GM18505 (cell line): ENCODE measurements around the gene DLX5.

Experiments
- ATAC-seq: cut with Tn5 transposase; IDR thresholded peaks from one replicate; pipeline ENCODE4 v1.9.1; 2021; ENCODE audit not compliant: unreplicated experiment
- POLR2A ChIP-seq: IDR thresholded peaks from 4 replicates; pipeline ENCODE4 v1.6.1; 2011; ENCODE audit warnings: borderline replicate concordance; ENCODE audit not compliant: insufficient read depth, insufficient read length; ENCODE audit errors: extremely low read depth

The DLX5 gene

DNA sequence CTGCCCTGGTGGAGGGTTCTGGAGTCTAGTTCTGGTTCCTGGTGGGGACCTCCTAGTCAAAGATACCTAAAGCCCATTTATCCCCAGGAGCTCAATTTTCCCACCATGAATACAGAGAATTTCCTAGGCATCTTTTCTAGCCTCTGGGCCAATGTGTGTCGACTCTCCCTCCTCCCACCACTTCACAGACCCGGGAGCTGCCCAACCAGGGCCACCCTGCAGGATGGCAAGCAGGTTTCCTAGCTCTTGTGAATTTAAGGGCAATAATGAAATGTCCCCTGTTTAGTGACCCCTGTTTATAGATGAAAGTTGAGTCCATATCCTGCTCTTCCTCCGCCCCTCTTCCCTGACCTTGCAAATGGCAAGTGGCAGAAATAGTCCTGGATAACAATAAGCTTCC, 9.4 kb downstream of the DLX5 start:
- no peak for TF ChIP-seq POLR2A
- ATAC-seq: no peak

DNA sequence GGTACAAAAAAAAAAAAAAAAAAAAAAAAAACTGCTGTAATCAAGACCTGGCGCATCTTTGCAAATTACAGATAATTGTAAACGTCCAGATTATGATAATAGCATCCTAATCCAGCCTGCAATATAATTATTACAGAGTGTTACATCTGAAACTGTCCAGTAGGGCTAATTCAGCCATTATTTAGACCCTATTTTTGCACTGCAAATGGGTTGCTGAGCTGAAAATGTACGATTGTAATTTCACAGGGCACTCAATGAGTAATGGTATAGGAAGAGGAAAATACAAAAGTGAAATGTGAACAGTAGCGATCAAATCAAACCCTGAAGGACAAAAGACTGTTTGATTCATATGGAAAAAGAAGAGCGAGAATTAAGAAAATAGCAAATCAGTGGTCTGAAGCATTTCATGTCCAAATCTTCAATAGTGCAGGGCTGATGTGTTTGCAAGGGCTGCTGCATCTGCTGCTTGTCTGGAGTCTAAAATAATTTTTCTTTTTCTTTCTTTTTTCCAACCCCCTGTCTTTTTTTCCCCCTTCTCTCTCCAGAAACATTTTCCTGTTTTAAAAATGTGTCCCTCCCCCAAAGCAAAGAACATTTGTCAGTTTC, 10.4 kb downstream of the DLX5 start:
- ATAC-seq: no peak
- no peak for TF ChIP-seq POLR2A

DNA sequence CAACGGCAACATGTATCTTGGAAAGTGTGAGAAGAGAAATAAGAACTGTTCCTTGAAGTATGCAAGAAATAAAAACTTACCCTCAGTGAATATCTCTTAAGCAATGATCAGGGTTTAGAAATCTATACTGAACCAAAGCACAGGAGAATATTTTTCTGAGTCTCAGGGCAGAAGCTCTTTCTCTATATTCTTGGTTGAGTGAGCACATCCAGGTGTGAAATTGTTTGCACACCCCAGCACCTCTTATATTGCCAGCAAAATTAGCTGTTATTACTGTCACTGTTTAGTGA, 10.8 kb downstream of the DLX5 start:
- TF ChIP-seq POLR2A: no peak
- ATAC-seq: no peak

DNA sequence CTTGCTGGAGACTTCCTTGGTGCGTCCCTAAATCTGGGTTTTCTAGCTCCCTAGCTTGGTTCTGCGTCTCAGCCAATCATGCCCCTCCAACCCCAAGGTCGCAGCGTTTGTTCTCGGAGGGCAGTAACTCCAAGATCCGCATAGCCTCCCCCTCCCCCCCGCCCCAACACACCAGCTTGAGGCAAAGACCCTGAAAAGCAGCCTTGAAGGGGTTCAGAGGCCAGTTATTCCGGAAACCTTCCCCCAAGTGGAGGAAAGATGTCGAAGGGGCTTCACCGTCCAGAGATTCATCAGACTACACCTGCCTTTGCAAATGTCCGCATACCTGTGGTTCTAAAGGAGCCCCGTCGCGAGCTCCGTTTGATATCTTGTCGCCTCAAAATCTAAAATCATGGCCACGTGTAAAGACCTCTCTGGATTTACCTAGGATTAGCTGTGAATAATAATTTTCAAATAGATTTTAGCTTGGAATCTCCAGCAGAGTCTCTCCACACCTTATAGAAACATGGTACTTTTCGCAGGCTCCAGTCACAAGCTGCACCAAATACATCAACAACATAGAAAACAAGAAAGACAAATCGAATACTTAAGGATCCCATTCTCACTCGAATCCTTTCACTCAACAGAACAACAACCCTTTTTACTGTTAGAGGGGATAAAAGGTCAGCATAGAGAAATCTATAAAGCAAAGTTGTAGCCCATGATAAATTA, 11.3 kb downstream of the DLX5 start:
- ATAC-seq: no peak
- TF ChIP-seq POLR2A: no peak

DNA sequence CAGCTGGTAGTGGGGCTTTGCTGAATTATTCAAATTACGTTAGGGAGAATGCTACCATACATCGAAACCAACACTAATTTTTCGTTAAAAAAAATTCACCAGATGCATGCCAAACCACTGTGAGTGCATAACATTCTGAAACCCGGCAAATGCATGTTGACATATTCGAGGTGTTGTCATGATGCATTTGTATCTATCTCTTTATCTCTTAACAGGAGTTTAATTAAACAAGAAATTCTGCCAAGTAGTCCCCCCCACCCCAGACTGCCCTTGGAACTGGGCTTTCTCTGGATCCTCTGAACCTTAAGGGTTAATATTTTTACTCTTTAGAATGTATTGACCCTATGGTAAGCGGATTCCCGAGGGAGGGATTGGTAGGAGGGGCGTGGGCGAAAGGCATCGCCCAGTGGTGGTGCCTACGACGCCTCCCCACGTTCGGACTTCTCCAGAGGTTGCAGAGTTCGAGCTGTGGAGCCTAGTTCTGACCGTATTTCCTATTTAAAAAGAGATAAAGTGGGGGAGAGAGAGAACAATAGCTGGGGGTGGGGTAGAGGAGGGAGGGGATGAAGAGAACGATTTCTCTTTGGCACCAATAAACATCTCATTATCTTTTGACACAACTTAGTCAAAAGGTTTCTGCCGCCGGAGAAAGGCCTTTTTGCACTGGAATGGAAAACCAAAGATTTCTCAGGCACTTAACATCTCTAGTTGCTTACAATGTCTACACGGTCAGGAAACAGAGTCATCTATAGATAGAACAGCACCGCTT, 12.1 kb downstream of the DLX5 start:
- TF ChIP-seq POLR2A: no peak

DNA sequence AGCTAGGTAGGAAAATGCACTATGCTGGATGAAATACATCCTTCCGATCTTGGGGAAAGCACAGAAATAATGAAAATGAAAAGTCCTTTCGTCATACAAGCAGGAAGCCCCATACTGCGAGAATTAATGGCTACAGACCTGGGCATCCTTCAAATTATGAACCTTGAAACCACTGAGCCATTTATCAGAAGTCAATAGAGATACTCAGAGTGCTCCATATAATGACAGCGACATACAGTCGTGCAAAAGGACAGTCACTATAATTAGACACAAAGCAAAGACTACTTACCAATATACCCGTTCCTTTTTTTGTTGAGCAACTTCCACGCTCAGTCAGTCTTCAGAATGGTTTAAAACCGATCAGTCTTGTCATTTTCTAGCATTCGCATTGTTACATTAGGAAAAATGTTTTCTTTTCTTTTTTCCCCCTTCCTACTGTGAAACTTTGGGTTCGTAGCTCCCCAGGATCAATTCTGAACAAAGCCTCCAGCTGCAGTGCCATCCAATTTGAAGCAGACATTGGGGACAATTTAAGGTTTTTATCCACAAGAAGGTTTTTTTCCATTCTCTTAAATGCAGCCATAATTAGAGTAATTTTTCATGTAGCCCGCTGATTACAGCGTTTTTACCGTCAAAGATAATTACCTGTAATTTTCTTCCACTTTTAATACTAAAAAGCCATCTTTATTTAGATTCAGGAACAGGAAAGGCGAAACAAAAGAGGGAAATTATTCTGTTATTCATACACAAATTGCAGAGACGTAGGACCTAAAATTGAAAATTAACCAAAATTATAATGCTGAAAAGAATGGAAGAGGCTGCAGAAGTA, 12.9 kb downstream of the DLX5 start:
- no peak for ATAC-seq
- no peak for TF ChIP-seq POLR2A

More for the DNA sequence above, 12.1 kb downstream of the DLX5 start:
- no peak for ATAC-seq

DNA sequence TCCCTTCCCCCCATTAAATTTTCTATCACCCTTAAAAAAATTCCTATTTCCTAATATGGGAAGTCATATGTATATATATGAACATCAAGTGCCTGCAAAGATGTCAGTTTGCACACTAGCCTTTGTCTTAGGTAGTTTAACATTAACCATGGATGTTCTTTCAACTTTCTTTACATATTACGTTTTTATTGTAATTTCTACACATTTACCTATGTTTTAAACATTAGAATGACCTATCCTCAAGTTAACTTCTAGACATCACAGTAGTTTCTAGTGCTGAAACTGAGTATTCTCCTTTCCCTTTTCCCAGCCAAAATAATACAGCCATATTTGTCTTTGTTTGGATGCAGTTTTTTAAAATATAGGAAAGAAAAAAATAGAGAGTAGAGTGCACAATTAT, 13.5 kb downstream of the DLX5 start:
- ATAC-seq: no peak
- TF ChIP-seq POLR2A: no peak

DNA sequence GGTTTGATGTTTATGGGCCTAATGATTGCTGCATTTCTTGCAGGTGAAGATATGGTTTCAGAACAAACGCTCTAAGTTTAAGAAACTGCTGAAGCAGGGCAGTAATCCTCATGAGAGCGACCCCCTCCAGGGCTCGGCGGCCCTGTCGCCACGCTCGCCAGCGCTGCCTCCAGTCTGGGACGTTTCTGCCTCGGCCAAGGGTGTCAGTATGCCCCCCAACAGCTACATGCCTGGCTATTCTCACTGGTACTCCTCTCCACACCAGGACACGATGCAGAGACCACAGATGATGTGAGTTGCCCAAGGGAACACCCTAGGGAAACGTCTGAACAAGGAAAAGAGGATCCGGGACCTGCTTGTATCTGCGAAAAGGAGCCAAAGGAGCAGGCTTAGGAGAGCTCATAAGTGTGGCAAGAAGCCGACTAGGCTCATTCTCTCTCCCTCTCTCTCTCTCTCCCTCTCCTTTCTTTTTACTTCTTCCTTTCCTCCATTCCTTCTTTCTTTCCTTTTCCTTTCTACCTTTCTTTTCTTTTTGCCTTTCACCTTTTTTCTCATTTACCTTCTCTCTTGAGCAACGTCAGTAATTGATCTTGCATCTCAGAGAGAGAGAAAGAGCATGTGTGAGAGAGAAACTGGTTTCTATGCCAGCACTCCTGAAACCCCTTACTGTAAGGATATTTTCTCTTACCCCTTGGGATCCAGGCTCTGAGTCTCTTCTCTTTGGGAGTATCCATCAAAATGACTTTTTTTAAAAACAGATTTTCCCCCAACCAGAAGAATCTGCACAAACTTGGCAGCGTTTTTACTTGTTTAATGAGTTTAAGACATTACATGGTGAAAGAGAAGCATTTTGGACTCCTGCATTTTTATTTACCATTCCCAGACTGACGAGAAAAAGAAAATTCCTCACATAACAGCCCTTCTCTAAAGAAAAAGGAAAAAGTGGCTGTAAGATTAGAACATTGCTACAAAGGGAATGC, 14.6 kb downstream of the DLX5 start:
- ATAC-seq: no peak
- TF ChIP-seq POLR2A: no peak

DNA sequence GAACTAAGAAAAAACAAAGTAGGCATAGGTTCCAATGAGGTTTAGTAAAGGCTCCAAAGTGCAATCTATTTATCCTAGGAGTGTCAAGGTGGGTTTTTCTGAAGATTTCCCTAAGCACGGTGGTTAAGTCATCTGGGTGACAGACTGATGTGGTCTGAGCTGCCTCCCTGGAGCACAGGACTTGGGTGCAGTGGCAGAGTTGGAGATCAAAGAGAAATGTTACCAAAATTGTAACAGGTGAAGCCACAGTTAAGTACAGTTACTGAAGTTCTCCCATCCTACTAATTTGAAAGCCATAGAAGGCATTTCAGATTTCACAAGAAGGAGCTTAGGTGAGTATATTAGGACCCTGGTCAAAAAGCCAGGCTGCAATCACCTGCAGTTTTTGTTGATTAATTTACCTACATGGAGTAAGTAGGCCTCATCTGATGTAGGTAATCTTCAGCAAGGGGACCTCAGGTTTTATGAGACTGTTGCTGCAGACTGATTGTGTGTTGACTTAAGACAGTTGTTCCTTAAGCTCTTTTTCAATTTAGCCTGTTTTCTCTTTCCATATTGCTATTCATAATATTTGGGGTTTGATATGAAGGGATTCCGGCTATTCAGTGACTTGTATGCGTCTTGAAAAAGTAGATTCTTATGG, 16.2 kb downstream of the DLX5 start:
- ATAC-seq: no peak
- no peak for TF ChIP-seq POLR2A

DNA sequence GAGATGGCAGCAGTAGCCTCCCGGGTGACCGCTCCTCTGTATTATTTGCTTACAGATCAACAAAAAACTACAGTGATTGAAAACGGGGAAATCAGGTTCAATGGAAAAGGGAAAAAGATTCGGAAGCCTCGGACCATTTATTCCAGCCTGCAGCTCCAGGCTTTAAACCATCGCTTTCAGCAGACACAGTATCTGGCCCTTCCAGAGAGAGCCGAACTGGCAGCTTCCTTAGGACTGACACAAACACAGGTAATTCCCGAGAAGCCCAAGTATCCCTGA, 17.1 kb downstream of the DLX5 start:
- TF ChIP-seq POLR2A: no peak

DNA sequence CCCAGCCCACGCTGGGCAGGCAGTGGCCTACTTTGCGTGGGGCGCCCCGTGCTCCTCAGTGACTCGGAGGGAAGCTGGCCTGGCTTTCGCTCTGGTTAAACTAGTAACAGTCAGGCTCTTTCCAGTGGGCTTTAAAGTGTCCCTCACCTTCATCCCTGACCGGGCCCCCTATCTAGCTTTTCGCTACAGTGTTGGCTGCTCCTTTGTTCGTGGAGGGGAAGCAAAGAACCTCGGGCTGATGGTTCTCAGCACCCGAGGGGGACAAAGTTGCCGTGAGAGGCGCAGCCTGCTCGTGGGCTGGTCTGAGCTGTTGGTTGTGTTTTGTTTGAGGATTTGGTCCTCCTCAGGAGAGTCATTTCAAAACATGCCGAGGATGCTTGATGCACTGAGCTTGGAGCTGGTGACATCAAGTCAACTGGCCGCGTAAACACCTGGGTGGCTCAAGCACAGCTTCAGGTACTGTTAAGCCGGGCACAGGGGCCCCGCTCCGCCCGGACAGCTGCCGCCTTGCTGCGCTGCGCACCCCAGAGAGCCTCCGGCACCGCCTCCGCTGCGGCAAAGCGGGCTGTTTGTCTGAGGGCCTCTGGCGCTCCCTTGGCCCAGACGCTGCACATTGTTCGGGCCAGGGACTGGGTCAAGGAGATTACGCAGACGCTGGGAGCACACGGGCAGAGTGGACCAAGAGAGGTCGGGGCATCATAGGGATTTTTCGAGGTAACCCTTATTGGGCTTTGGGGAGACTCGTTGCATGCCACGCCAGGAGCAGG, 17.6 kb downstream of the DLX5 start:
- no peak for TF ChIP-seq POLR2A
- ATAC-seq: no peak

More for the DNA sequence above, 17.1 kb downstream of the DLX5 start:
- no peak for ATAC-seq

DNA sequence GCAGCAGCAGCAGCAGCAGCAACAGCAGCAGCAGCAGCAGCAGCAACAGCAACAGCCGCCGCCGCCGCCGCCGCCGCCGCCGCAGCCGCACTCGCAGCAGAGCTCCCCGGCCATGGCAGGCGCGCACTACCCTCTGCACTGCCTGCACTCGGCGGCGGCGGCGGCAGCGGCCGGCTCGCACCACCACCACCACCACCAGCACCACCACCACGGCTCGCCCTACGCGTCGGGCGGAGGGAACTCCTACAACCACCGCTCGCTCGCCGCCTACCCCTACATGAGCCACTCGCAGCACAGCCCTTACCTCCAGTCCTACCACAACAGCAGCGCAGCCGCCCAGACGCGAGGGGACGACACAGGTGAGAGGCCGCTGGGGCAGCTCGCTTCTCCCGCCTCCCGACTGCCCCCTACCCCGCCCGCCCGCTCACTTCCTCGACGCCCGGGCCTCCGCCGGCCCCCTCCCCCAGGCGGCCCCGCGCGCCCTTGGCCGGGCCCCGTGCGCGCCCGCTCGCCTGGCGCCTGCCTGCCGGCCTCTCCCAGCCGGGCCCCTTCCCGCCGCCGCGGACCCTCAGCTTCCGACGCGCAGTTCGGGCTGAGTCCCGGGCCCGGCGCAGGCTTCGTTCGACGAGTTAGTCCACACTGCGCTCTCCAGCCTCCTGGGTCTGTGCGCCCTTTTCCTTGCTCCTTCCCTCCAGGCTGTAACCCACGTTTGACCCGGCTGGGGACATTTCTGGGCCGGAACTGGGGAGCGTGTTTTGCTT, 18.4 kb downstream of the DLX5 start:
- peak; percentile 54 for ATAC-seq
- TF ChIP-seq POLR2A: no peak
